GM12872 (cell line): ENCODE measurements around the gene CACNG8.

Experiments
- TF ChIP-seq, protein P1 (sequence below): IDR thresholded peaks from 3 replicates; pipeline ENCODE4 v1.5.1; 2011; ENCODE audit warnings: low read depth, mild to moderate bottlenecking, low read length, moderate library complexity; ENCODE audit not compliant: insufficient read depth

The CACNG8 gene

GRCh38 chr19:53980539-53981375 is 18.0 kb downstream of the CACNG8 start:
- TF ChIP-seq, protein P1, sequence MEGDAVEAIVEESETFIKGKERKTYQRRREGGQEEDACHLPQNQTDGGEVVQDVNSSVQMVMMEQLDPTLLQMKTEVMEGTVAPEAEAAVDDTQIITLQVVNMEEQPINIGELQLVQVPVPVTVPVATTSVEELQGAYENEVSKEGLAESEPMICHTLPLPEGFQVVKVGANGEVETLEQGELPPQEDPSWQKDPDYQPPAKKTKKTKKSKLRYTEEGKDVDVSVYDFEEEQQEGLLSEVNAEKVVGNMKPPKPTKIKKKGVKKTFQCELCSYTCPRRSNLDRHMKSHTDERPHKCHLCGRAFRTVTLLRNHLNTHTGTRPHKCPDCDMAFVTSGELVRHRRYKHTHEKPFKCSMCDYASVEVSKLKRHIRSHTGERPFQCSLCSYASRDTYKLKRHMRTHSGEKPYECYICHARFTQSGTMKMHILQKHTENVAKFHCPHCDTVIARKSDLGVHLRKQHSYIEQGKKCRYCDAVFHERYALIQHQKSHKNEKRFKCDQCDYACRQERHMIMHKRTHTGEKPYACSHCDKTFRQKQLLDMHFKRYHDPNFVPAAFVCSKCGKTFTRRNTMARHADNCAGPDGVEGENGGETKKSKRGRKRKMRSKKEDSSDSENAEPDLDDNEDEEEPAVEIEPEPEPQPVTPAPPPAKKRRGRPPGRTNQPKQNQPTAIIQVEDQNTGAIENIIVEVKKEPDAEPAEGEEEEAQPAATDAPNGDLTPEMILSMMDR, result no peak

DNA sequence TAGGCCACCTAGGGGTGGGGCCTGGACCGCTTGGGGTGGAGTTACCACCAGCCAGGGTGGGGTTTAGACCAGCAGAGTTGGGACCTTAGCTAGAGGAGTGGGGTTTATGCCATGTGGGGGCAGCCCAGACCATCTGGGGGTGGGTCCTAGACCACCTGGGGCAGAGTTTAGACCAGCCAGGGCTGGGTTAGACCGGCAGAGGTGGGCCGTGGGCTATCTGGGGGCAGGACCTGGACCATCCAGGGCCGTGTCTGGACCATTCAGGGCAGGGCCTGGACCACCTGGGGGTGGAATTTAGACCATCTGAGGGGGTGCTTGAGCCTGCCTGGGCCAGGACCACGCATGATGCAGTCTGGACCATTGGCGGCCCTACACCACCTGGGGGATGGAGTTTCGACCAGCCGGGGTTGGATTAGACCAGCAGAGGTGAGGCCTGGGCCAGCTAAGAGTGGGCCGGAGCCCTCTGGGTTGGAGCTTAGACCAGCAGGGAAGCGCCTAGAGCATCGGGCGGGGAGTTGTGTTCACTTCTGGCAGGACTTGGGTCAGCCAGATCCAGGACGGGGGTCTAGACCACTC is 18.7 kb downstream of the CACNG8 start:
- TF ChIP-seq, protein P1, result no peak

- TF ChIP-seq, protein P1, result no peak
Measured at GRCh38 chr19:53982001-53982451, 19.3 kb downstream of the CACNG8 start.

DNA sequence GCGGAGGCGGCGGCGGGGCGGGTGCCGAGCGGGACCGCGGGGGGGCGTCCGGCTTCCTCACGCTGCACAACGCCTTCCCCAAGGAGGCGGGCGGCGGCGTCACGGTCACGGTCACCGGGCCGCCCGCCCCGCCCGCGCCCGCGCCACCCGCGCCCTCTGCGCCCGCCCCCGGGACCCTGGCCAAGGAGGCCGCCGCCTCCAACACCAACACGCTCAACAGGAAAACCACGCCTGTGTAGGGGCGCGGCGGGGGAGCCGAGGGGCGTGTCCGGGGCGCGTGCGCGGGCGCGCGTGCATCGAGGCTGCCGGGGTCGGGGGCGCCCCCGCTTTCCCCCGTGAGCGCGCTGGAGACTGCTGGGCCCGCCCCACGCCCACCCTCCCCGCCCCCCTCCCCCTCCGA is 19.9 kb downstream of the CACNG8 start:
- TF ChIP-seq, protein P1, result no peak

GRCh38 chr19:53983457-53984289 is 20.9 kb downstream of the CACNG8 start:
- TF ChIP-seq, protein P1, result no peak

GRCh38 chr19:53985863-53986262 is 23.1 kb downstream of the CACNG8 start:
- TF ChIP-seq, protein P1, result no peak

DNA sequence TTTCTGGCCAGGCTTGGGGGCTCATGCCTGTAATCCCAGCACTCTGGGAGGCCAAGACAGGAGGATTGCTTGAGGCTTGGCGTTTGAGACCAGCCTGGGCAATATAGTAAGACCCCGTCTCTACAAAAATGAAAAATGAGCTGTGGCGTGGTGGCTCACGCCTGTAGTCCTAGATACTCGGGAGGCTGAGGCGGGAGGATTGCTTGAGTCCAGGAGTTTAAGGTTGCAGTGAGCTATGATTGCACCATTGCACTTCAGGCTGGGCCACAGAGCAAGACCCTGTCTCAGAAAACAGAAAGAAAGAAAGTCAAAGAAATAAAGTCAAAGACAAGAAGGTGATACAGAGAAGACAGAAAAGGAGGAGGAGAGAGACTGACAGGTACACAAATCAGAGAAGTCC is 26.2 kb downstream of the CACNG8 start:
- TF ChIP-seq, protein P1, result no peak
